Esophagus muscularis mucosa (tissue), 4 donors: Measurements from ENCODE around the gene GLIS1.

Experiments
- EP300 ChIP-seq: sonication (generic); formaldehyde crosslinking; IDR thresholded peaks from one replicate; pipeline ENCODE4 v1.6.1; 2017; ENCODE audit warnings: antibody characterized with exemption
- POLR2A ChIP-seq: fragments of 450-650 bp; IDR thresholded peaks from one replicate; pipeline ENCODE4 v1.6.1; 2017; ENCODE audit warnings: antibody characterized with exemption, moderate library complexity, mild to moderate bottlenecking, low read depth
- POLR2AphosphoS5 ChIP-seq, 2 donors: sonication (generic); formaldehyde crosslinking; IDR thresholded peaks; one replicate each; pipeline ENCODE4 v1.6.1; 2017; ENCODE audit warnings: antibody characterized with exemption in 2 of 2
- TF ChIP-seq, protein P1 (sequence below), 3 experiments: fragments of 200-600 bp in 2 of 3; fragments of 450-650 bp in 1 of 3; sonication (generic) in 2 of 3; IDR thresholded peaks; one replicate each; pipeline ENCODE4 v1.5.1; 2017 to 2019; ENCODE audit warnings: antibody characterized with exemption in 3 of 3, mild to moderate bottlenecking in 2 of 3, moderate library complexity in 1 of 3

- TF ChIP-seq, protein P1, sequence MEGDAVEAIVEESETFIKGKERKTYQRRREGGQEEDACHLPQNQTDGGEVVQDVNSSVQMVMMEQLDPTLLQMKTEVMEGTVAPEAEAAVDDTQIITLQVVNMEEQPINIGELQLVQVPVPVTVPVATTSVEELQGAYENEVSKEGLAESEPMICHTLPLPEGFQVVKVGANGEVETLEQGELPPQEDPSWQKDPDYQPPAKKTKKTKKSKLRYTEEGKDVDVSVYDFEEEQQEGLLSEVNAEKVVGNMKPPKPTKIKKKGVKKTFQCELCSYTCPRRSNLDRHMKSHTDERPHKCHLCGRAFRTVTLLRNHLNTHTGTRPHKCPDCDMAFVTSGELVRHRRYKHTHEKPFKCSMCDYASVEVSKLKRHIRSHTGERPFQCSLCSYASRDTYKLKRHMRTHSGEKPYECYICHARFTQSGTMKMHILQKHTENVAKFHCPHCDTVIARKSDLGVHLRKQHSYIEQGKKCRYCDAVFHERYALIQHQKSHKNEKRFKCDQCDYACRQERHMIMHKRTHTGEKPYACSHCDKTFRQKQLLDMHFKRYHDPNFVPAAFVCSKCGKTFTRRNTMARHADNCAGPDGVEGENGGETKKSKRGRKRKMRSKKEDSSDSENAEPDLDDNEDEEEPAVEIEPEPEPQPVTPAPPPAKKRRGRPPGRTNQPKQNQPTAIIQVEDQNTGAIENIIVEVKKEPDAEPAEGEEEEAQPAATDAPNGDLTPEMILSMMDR (IDR thresholded peaks at IDR 0.05) = no peak
- TF ChIP-seq POLR2A (no peak), POLR2AphosphoS5 (IDR thresholded peaks at IDR 0.05) (no peak), EP300 (no peak)
These were observed 117.8 kb downstream of the GLIS1 start for GRCh38 chr1:53621144-53621543.
